HS-5 (cell line): ENCODE measurements around the gene LRRC45.

Experiments
- DNase-seq: peaks from one replicate; pipeline ENCODE4 v3.0.0-alpha.2; 2012; ENCODE audit warnings: low read depth

The LRRC45 gene

DNA sequence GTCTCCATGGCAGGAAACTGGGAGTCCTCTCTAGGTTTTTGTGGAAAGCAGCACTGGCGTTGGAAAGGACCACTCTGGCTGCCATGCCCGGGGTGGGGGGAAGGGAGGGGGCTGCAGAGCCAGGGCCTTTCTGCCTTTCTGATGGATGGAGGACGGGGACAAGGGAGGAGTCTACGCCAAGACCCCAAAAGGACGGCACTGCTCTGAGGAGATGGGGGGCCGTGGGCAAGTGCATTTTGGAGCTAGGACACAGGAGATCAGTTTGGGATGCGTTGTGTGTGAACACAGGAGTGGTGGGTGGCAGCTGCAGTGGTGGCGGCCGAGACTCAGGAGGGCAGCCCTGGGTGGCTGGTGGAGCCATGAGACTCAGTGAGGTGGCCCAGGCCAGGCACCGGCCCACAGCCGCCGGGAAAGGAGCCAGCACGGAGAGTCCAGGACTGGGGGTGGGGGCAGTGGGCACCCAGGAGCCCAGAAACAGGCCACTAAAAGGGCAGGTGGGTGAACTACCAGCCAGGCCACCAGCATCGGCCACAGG lies 2.5 kb upstream of the LRRC45 start:
- DNase-seq: no peak

DNA sequence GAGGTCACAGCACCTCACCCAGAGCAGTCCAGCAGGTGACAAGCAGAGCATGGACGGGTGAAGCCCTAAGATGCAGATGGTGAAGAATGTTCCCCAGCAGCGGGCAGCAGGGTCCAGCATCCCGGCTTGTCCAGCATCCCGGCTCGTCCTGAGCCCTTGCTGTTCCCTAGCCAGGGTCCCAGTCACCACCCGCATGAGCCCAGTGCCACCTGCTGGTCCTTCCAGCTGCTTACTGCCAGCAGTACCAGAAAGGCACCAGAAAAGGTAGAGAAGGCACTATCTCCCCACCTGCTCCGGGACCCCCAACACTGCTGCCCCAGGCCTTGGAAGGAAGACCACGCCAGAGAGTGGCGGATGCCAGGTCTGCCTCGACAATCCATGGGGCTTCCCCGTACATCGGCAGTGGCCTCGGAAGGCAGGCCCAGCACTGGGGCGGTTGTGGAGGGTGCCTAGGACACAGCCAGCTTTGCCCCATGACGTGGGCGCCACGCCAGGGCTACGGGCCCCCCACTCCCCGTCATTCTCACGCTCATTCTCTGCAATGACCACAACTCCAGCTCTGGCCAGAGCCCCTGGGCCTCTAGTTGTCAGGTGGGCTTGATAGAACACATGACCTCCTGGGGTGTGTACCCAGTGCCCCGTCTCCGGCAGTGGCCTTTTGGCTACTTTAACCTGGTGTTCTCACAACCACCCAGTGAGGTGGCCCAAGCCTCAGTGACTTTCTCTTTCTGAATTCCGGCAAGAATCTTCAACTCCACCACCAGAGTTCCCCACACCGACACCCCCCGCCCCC lies 1.8 kb upstream of the LRRC45 start:
- no peak for DNase-seq

DNA sequence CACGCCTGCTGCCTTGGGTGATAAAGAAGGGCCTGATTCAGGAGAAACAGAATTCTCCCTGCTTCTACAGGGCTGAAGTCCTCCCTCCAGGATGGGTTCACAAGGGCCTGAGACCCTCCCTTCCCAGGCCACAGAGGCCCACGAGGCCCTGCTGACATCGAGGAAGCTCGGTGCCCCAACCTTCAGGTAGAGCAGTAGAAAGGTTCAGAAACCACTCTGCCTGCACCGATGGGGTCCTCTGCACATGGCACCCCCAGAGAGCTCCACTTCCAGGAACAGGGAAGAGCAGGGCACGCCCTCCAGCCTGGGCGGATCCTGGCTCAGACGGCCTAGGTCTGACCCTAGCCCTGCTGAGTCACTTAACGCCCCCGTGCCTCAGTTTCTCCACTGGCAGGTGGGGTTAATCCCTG lies 1.2 kb upstream of the LRRC45 start:
- DNase-seq: no peak

DNA sequence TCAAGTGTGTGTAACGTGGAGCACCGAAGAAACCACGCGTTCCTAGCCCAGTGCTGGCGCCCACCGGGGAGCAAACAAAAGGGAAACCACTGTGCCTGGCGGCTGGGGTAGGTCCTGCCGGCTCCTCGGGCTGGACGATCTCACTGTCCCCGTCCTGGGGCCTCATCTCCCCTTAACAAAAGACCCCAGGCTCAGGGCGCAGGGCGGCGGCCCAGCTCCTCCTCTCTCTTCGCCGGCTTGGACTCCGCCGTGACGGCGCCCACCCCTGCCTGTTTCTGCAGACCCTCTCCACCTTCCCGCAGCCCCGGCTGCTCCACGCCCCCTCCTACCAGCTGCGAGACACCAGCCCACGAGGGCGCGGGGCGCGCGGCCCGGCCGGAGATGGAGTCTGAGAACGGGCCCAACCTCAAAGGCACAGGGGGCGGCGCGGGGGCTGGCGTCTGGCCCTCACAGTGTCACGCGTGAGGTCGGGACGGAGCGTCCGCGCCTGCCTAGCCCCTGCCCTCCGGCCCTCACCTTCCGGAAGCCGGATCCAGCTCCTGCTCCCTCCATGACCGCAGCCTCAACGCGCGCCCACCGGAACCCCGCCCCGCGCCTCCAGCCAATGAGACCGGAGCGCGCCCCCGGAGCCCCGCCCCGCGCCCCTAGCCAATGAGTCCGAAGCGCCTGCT lies 660 bp upstream of the LRRC45 start, which contains the start of gene CENPX:
Gene CENPX, minus strand, starts transcription at position 569 of the 671 bp plus-strand sequence. Its CDS starts 17 bp downstream, at position 552.
- DNase-seq: no peak

DNA sequence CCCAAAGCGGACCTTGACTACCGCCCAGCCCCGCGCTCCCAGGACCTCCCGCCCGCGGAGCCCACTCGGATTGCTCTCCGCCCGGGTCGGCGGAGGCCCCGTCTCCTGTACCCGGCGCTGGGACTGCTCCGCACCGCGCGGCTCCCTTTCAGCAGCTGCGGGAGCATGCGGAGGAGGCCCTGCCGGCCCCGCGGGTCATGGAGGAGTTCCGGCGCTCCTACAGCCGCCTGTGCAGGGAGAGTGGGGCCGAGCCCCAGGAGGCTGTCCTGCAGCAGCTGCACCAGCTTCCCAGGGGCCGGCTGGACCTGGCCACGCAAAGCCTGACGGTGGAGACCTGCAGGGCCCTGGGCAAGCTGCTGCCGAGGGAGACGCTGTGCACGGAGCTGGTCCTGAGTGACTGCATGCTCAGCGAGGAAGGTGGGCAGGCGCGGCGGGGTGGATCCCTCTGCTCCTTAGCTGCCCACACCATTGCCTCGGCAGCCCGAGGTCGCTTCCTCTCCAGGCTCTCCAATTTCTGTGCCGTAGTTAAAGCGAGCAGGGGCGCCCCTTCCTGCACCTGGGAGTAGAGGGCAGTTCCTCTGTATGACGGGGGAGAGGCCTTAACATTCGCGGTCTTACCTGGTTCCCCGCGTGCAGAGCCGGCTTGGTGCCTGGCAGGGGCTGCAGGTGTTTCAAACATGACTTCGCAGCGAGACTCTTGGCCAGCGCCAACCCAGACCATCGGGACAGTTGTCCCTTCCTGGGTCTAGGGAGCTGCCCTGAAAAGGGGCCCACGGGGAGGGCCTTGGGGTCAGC lies 539 bp downstream of the LRRC45 start:
- DNase-seq: no peak

DNA sequence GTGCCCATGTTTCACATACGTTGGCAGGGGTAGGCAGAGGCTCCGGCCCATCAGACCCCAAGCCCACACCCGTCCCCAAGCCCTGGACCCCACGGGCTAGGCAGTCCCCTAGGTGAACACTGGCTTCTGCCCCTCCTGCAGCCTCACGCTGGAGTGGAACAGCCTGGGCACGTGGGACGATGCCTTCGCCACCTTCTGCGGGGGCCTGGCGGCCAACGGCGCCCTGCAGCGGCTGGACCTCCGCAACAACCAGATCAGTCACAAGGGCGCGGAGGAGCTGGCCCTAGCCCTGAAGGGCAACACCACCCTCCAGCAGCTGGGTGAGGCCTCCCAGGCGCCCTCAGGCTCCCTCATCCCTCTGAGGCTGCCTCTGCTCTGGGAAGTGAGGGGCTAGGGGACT lies 1.8 kb downstream of the LRRC45 start:
- no peak for DNase-seq

DNA sequence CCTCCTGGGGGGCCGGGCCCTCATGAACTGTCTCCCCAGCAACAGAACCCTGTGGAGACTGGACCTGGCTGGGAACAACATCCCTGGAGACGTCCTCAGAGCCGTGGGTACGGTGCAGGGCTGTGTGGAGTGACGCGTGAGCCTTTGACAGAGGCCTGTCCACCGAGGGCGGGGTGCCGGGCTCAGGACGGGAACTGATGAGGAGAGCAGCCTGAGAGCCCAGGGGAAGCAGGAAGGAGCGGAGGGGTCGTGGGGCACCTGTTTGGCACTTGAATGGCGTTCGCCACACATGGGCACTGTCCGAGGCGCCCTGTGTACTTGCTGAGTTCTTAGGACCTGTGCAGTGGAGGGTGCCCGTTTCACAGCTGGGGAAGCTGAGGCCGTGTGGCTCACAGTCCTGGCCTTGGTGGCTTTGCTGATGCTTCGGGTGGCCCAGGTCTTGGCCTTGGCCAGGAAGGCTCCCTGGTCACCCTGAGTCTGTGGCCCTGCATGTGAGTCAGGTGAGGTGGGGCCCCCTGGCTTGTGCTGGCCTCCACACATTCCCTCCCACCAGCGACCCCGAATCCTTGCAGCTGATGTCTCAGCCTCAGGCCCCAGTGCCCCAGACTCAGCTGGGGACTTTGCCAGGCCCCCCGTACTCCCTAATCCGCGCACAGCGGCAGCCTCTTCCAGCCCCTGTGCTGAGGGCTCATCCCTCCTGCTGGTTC lies 2.4 kb downstream of the LRRC45 start:
- no peak for DNase-seq

DNA sequence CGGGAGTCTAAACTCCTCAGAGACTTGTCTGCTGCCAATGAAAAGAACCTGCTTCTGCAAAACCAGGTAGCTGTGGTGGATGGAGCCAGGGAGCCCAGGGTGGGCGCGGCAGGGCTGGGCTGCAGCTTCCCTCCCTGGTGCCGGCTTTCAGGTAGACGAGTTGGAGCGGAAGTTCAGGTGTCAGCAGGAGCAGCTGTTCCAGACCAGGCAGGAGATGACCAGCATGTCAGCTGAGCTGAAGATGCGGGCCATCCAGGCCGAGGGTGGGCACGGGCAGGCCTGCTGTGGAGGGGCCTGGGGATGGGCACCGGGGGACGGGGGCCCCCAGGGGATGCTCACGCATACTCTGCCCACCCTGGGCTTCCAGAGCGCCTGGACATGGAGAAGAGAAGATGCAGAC lies 5.1 kb downstream of the LRRC45 start:
- DNase-seq: no peak

DNA sequence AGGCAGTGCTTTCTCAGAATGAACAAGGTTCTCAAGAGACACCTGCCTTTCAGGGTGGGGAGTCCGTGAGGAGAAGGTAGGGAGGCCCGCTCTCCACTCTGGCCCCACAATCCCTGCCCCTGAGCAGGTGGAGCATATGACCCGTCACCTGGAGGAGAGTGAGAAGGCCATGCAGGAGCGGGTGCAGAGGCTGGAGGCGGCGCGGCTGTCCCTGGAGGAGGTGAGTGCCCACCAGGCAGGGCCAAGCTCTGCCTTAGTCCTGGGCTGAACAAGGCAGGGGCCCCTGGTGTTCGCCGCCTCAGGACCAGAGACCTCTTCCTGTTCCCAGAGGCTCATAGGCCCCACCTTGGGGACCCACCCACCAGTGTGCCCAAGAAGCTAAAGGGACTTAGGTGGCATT lies 5.9 kb downstream of the LRRC45 start:
- no peak for DNase-seq

DNA sequence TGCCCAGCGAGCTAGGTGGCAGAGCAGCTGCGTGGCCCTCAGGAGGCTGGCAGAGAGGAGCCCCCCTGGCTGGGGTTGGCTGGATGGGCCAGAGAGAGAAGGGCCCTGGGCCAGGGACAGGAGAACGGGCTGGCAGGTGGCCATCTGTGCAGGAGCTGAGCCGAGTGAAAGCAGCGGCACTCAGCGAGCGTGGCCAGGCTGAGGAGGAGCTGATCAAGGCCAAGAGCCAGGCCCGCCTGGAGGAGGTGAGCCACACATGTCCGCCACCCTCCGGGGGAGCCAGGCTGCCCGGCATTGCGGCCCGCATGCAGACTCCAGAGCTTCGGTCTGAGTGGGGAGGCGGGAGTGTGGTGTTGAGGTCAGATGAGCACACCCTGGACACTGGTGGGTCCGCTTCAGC lies 6.3 kb downstream of the LRRC45 start:
- DNase-seq: no peak

DNA sequence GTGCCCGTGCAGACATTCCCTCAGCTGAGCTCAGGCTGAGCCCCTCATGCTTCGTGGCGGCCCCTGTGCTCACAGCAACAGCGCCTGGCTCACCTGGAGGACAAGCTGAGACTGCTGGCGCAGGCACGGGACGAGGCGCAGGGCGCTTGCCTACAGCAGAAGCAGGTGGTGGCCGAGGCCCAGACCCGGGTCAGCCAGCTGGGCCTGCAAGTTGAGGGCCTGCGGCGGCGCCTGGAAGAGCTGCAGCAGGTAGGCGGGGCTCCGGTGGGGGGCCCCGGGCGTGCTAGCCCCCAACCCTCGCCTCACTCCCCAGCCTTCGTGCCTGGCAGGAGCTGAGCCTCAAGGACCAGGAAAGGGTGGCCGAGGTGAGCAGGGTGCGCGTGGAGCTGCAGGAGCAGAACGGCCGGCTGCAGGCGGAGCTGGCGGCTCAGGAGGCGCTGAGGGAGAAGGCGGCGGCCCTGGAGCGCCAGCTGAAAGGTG lies 6.9 kb downstream of the LRRC45 start:
- DNase-seq: no peak

DNA sequence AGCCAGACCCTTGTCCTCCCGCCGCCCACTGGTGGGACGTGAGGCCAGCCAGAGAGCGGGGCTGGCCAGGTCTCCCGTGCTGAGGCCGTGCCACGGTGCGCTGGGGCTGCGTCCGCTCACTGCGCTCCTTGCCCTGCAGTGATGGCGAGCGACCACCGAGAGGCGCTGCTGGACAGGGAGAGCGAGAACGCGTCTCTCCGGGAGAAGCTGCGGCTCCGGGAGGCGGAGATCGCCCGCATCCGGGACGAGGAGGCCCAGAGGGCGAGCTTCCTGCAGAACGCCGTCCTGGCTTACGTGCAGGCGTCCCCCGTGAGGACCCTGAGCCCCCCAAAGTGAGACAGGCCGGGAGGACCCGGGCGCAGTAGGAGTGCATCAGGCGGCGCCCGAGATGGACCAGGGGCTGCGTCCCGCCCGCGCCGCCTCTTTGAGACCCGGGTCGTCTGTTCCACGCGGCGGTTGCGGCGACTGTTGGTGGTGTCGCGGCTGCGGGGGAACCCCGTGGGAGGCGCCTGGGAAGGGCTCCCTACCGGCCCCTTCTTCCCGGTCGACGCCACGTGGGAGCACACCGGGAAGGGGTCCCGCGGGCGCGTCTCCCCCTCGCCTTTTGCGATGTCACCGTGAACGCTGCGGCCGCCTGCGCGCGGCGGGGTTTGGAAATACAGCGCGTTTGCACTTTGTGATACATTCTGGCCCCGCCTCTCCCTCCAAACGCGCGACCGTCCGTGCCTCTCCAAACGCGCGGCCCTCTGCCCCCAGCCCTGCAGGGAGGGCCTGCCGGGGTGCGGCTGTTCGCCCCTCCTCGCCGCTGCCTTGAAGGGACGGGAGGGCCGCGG lies 7.6 kb downstream of the LRRC45 start:
- no peak for DNase-seq

DNA sequence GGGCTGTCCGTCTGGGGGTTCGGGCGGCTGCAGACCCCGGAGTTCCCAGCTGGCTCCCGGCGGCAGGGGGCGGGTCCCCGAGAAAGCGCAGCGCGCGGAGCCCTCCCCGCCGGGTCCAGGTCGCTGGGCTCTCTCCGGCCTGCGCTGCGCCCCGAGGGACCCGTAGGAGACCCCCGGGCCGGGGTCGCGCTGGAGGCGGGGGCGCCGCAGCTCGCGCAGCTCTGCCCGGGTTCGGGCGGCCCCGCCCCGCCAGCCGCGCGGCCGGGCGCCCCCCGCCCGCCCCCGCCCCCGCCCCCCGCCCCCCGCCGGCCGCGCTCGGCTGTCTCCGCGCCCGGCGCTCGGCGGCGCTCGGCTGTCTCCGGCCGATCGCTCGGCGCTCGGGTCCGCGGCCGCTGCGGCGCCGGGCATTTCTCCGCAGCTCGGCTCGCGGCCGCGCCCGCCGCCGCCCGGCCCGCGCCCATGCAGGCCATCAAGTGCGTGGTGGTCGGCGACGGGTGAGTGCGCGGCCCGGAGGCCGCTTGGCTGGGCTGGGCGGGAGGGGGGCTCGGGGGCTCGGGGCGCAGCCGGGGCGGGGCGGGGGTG lies 8.3 kb downstream of the LRRC45 start, which contains the start of gene RAC3:
Gene RAC3, plus strand, starts transcription at position 376 of the 582 bp plus-strand sequence. Its CDS starts 84 bp downstream, at position 460.
- DNase-seq: no peak

DNA sequence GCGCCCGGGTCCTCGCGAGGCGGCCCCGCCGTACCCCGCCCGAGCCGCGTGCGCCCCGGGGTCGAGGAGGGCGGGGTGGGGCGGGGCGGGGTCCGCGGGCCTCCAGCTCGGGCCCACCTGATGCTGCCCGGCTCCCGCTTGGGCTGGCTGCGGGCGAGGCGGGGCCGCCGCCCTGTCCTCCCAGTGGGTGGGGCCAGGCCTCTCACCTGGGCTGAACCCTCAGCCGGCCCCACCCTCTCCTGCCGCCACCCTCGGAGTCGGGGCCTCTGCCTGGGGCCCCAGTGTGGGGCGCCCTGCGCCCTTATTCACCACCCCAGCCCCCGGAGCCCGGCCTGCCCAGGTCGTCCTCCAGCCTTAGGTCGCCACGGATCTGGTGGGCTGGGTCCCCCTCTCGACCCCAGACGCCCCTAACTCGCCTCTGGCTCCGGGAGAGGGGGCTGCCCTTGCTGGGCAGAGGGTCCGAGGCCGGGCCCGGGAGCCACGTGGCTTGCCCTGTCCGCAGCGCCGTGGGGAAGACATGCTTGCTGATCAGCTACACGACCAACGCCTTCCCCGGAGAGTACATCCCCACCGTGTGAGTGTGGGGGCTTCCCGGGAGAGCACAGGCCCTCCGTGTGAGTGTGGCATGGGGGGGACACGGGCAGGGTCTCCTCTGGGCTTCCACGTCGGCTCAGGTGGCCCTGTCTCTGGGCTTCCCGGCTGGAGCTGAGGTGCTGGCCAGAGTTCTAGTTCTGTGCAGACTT lies 9.0 kb downstream of the LRRC45 start:
- DNase-seq: no peak

DNA sequence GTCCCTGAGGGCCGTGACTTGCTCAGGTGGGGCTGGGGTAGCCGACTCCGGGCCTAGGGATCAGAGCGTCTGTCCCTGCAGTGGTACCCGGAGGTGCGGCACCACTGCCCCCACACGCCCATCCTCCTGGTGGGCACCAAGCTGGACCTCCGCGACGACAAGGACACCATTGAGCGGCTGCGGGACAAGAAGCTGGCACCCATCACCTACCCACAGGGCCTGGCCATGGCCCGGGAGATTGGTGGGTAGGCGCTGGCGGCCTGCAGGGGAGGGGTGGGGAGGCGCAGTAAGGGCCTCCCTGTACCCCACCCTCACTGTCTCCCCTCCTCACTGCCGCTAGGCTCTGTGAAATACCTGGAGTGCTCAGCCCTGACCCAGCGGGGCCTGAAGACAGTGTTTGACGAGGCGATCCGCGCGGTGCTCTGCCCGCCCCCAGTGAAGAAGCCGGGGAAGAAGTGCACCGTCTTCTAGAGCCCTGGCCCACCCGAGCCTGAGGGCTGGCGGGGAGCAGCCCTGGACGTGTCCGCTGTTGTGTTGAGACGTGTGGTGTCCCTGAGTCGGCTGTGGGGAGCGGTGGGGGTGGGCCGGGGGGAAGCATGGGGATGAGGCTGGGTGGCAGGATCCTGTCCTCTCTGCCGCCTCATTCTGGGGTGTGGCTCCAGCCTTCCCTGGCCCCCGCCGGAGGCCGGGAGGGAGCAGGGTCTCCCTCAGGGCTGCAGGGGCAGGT lies 10.4 kb downstream of the LRRC45 start:
- no peak for DNase-seq

DNA sequence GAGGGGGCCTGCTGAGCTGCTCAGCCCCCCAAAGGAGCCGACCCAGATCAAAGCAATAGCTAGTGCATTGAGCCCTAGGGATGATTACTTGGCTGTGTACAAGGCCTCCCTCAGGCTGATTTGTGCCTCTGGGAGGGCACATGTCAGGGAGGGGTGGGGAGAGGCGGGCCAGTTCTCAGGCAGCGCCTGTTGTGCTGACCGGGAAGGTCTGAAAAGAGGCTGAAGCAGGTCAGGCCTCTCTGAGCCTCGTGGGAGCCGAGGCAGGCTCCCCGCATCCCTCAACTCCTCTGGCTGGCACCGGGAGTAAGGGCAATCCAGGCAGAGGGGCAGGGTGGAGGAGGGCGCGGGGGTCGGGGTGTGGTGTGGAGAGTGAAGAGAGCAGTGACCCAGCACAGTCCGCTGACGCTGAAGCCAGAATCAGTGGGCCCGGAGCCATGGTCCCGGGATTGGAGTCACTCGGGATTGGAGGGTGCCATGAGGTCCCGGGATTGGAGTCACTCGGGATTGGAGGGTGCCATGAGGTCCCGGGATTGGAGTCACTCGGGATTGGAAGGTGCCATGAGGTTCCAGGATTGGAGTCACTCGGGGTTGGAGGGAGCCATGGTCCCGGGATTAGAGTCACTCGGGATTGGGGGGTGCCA lies 11.4 kb downstream of the LRRC45 start:
- DNase-seq: no peak

DNA sequence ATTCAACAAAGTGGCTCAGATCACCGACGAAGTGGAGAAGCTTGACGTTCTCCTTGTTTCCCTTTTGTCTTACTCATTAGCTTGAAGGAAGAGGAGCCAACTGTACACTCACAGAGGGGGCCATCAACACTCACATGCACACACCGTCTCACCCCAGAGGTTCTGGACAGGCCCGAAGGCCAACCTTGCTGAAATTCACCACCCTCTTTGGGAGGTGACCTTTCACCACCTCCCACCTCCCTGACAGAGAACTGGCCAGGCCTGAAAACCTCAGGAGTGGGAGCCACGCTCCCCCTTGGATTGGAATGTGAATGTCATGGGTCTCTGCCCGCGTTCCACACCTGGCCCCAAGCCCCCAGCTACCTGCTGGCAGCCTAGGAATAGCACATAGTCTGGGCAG lies 12.4 kb downstream of the LRRC45 start:
- no peak for DNase-seq

DNA sequence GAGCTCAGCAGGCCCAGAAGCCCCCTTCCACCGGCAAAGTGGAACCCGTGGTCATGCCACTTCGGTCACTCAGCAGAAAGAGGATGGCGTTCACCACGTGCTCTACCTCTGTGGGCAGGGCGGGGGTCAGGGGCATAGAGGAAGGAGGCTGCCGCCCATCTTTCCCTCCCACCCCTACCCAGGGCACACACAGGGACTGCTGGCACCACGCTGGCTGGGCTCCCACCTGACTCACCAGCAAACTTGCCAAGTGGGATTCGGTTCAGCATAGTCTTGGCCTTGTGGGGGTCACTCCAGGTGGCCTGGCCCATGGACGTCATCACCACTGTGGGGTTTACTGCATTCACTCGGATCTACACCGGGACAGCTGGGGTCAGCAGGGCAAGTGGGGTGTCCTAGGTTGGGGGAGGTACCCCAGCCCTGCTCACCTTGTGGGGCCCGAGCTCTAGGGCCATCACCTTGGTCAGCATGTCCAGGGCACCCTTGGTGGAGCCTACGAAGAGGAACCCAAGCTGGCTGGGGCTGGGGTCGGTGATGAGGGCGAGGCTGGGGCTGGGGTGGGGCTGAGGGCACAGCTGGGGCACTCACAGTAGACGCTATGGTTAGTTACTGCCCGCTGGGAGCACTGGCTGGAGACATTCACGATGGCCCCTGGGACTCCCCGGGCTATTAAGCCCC lies 13.0 kb downstream of the LRRC45 start:
- no peak for DNase-seq
